Placental pericyte (primary cell): ENCODE data around the gene NPSR1. TPM values are rescaled to one million over a fixed set of nuclear protein-coding genes. Genes with fewer than 3 reads are reported as not detected.

Experiments
- small RNA-seq: library from RNA; depleted of rRNA; stranded (forward); fragments of <200 nt; gene quantifications from one replicate; pipeline ENCODE3, GENCODE V24; 2012; ENCODE audit warnings: low replicate concordance
- total RNA-seq: library from RNA; depleted of rRNA; stranded (reverse); fragments of >200 nt; gene quantifications from 2 replicates; pipeline ENCODE4 v1.2.3, GENCODE V29; 2012

Gene NPSR1, protein sequence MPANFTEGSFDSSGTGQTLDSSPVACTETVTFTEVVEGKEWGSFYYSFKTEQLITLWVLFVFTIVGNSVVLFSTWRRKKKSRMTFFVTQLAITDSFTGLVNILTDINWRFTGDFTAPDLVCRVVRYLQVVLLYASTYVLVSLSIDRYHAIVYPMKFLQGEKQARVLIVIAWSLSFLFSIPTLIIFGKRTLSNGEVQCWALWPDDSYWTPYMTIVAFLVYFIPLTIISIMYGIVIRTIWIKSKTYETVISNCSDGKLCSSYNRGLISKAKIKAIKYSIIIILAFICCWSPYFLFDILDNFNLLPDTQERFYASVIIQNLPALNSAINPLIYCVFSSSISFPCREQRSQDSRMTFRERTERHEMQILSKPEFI
- total RNA-seq, result not detected in 2 replicates

GRCh38 chr7:34657632-34658268, at the start of gene NPSR1:
Gene NPSR1 (plus strand): TSS chr7:34658218. CDS start chr7:34658413, 195 bp downstream.

Small RNAs within 50 kb of the gene (small RNA-seq; reads per million reads assigned to genes)
- not detected for gene RF00322
- not detected for gene RN7SL132P
